Calu3 (cell line): Measurements from ENCODE around the gene FYB1. TPM values are rescaled to one million over a fixed set of nuclear protein-coding genes. Genes with fewer than 3 reads are reported as not detected.
A peak's percentile ranks its signal among the peaks of the same experiment; 100 is the strongest.

Source experiments
- BruUV-seq: library from RNA; stranded (reverse); fragments of 400-500 nt; replicated peaks from 2 replicates; lab custom pipeline; 2021; lab: Mats Ljungman, UMichigan
- CTCF ChIA-PET: fragments of 300-600 bp; sonication (Branson Sonifier 250); formaldehyde crosslinking; loops from one replicate; lab custom pipeline; 2022; ENCODE audit warnings: antibody characterized with exemption; lab: Charles Lee
- DNase-seq: peaks from one replicate; pipeline ENCODE4 v3.0.0; 2022
- H3K27ac Mint-ChIP-seq: one replicate; pipeline ENCODE4 v1.8.0; 2022; ENCODE audit warnings: mixed read lengths; ENCODE audit not compliant: unreplicated experiment
- H3K27me3 Mint-ChIP-seq: one replicate; pipeline ENCODE4 v1.8.0; 2022; ENCODE audit warnings: mixed read lengths; ENCODE audit not compliant: unreplicated experiment
- H3K36me3 Mint-ChIP-seq: one replicate; pipeline ENCODE4 v1.8.0; 2022; ENCODE audit warnings: mild to moderate bottlenecking, moderate library complexity, mixed read lengths; ENCODE audit not compliant: insufficient read depth, unreplicated experiment
- H3K4me1 Mint-ChIP-seq: one replicate; pipeline ENCODE4 v1.8.0; 2022; ENCODE audit warnings: mild to moderate bottlenecking, low read depth, mixed read lengths; ENCODE audit not compliant: unreplicated experiment
- H3K4me3 Mint-ChIP-seq: one replicate; pipeline ENCODE4 v1.8.0; 2022; ENCODE audit warnings: mild to moderate bottlenecking, low read depth, moderate library complexity, mixed read lengths; ENCODE audit not compliant: unreplicated experiment
- H3K9me3 Mint-ChIP-seq: one replicate; pipeline ENCODE4 v1.8.0; 2022; ENCODE audit warnings: low read depth, mixed read lengths; ENCODE audit not compliant: unreplicated experiment
- CTCF ChIP-seq: fragments of 200-600 bp; IDR thresholded peaks from one replicate; pipeline ENCODE4 v1.8.0; 2022; ENCODE audit warnings: antibody characterized with exemption; ENCODE audit not compliant: unreplicated experiment
- intact Hi-C: fragments of 100-400 bp; cut with micrococcal nuclease; formaldehyde crosslinking; loops from one replicate; pipeline ENCODE4 v1.10.0; 2022; ENCODE audit not compliant: unreplicated experiment
- total RNA-seq: library from RNA; stranded (reverse); gene quantifications from 2 replicates; pipeline ENCODE4 v1.2.3, GENCODE V29; 2022

FYB1 gene
- total RNA-seq, 1 experiment from 2014 or later, result 42.8 TPM

- Mint-ChIP-seq H3K27me3 (no peaks in the 10 kb centered on the region), H3K9me3 (no peaks in the 10 kb centered on the region), H3K4me1 (peaks cover 30% of the 10 kb centered on the region), H3K36me3 (peaks cover 8% of the 10 kb centered on the region), H3K27ac (no peak overlapping the region), H3K4me3 (no peak overlapping the region)
- no peak for TF ChIP-seq CTCF
- intact Hi-C loops, result no loop called here
- CTCF ChIA-PET, result no interaction called here
- BruUV-seq, result no TSS peak
- no peak for DNase-seq
Observed at GRCh38 chr5:39158786-39159185, 60.6 kb downstream of the FYB1 start.

- Mint-ChIP-seq H3K27me3 (no peaks in the 10 kb centered on the region), H3K27ac (peak overlapping the region; percentile 53), H3K4me1 (peaks cover 27% of the 10 kb centered on the region), H3K9me3 (no peaks in the 10 kb centered on the region), H3K4me3 (no peak overlapping the region), H3K36me3 (peaks cover 8% of the 10 kb centered on the region)
- BruUV-seq, result no TSS peak
- peak; percentile 39 for DNase-seq
- TF ChIP-seq CTCF, result no peak
- intact Hi-C loops, result no loop called here
- CTCF ChIA-PET, result no interaction called here
Observed at GRCh38 chr5:39158127-39158593, 61.2 kb downstream of the FYB1 start.

GRCh38 chr5:39157701-39158100, 61.7 kb downstream of the FYB1 start:
- no peak for DNase-seq
- H3K36me3 Mint-ChIP-seq, result peaks cover 8% of the 10 kb centered on the region
- no peaks in the 10 kb centered on the region for H3K27me3 Mint-ChIP-seq
- H3K4me3 Mint-ChIP-seq, result no peak overlapping the region
- H3K4me1 Mint-ChIP-seq, result peaks cover 27% of the 10 kb centered on the region
- no peak for TF ChIP-seq CTCF
- H3K27ac Mint-ChIP-seq, result no peak overlapping the region
- CTCF ChIA-PET, result no interaction called here
- H3K9me3 Mint-ChIP-seq, result no peaks in the 10 kb centered on the region
- BruUV-seq, result no TSS peak
- intact Hi-C loops, result no loop called here

GRCh38 chr5:39156082-39156481, 63.3 kb downstream of the FYB1 start:
- CTCF ChIA-PET, result no interaction called here

More at GRCh38 chr5:39156082-39156481, 63.3 kb downstream of the FYB1 start:
- Mint-ChIP-seq H3K36me3 (peaks cover 8% of the 10 kb centered on the region), H3K27ac (no peak overlapping the region), H3K9me3 (no peaks in the 10 kb centered on the region), H3K4me3 (no peak overlapping the region), H3K4me1 (peaks cover 27% of the 10 kb centered on the region), H3K27me3 (no peaks in the 10 kb centered on the region)
- no peak for DNase-seq
- no TSS peak for BruUV-seq
- no peak for TF ChIP-seq CTCF
- intact Hi-C loops, result no loop called here
